HepG2 (cell line): ENCODE results near the gene SLC2A6. TPM values are rescaled to one million over a fixed set of nuclear protein-coding genes. Genes with fewer than 3 reads are reported as not detected.

Source experiments
- polyA plus RNA-seq, 8 experiments: library from polyadenylated mRNA; depleted of rRNA in 3 of 8; stranded (reverse) in 7 of 8; unstranded in 1 of 8; fragments of >200 nt; fragmentation: Illumina TruSeq in 4 of 8; extraction: Trizol in 4 of 8; gene quantifications; 2 replicates each; pipeline versions ENCODE4 v1.2.1 to v1.2.3, GENCODE V29; 2011 to 2016; ENCODE audit warnings: low read depth in 4 of 8, missing spikeins in 1 of 8, mixed read lengths in 1 of 8; ENCODE audit not compliant: insufficient read depth in 1 of 8
- total RNA-seq, 5 experiments: library from RNA; depleted of rRNA; stranded (reverse); fragments of >200 nt; fragmentation: Illumina TruSeq; extraction: Trizol; gene quantifications; 2 replicates each; pipeline ENCODE4 v1.2.3, GENCODE V29; 2016; ENCODE audit warnings: low read depth in 1 of 5

The SLC2A6 gene
- total and polyA plus RNA-seq, 2 of the 13 experiments (the other 11 are each of a cell fraction or from before 2014, with no cell fraction given), result 4.1 to 15.0 TPM

Other genes with a start within 250 kb of the SLC2A6 start
- gene ABO, start 203.9 kb downstream of the SLC2A6 start, total RNA-seq (2016; rRNA removed; fragmentation: Illumina TruSeq; extraction: Trizol), result not detected in 2 replicates
- gene ABO, start 203.9 kb downstream of the SLC2A6 start, polyA plus RNA-seq (2011; rRNA removed), result not detected in 2 replicates
- gene SURF6, start 142.9 kb downstream of the SLC2A6 start, total RNA-seq (2016; rRNA removed; fragmentation: Illumina TruSeq; extraction: Trizol), result 13.3 and 14.7 TPM in 2 replicates
- 5.9 and 7.5 TPM in 2 replicates for gene SURF6, start 142.9 kb downstream of the SLC2A6 start, polyA plus RNA-seq (2011; rRNA removed)
- gene MED22, start 131.0 kb downstream of the SLC2A6 start, total RNA-seq (2016; rRNA removed; fragmentation: Illumina TruSeq; extraction: Trizol), result 19.6 and 22.1 TPM in 2 replicates
- gene MED22, start 131.0 kb downstream of the SLC2A6 start, polyA plus RNA-seq (2011; rRNA removed), result 15.8 and 22.2 TPM in 2 replicates
- 2,938 and 3,359 TPM in 2 replicates for gene RPL7A, start 130.9 kb downstream of the SLC2A6 start, total RNA-seq (2016; rRNA removed; fragmentation: Illumina TruSeq; extraction: Trizol)
- 2,401 and 2,404 TPM in 2 replicates for gene RPL7A, start 130.9 kb downstream of the SLC2A6 start, polyA plus RNA-seq (2011; rRNA removed)
- 10.6 and 17.8 TPM in 2 replicates for gene SURF1, start 122.6 kb downstream of the SLC2A6 start, total RNA-seq (2016; rRNA removed; fragmentation: Illumina TruSeq; extraction: Trizol)
- gene SURF1, start 122.6 kb downstream of the SLC2A6 start, polyA plus RNA-seq (2011; rRNA removed), result 39.2 and 40.7 TPM in 2 replicates
- gene SURF2, start 122.5 kb downstream of the SLC2A6 start, total RNA-seq (2016; rRNA removed; fragmentation: Illumina TruSeq; extraction: Trizol), result 10.3 and 13.6 TPM in 2 replicates
- 6.1 and 6.3 TPM in 2 replicates for gene SURF2, start 122.5 kb downstream of the SLC2A6 start, polyA plus RNA-seq (2011; rRNA removed)
- 135 and 265 TPM in 2 replicates for gene SURF4, start 103.0 kb downstream of the SLC2A6 start, total RNA-seq (2016; rRNA removed; fragmentation: Illumina TruSeq; extraction: Trizol)
- 220 and 224 TPM in 2 replicates for gene SURF4, start 103.0 kb downstream of the SLC2A6 start, polyA plus RNA-seq (2011; rRNA removed)
- 1.1 and 2.2 TPM in 2 replicates for gene STKLD1, start 102.7 kb downstream of the SLC2A6 start, total RNA-seq (2016; rRNA removed; fragmentation: Illumina TruSeq; extraction: Trizol)
- gene STKLD1, start 102.7 kb downstream of the SLC2A6 start, polyA plus RNA-seq (2011; rRNA removed), result 1.5 and 3.8 TPM in 2 replicates
- gene REXO4, start 61.1 kb downstream of the SLC2A6 start, total RNA-seq (2016; rRNA removed; fragmentation: Illumina TruSeq; extraction: Trizol), result 30.4 and 32.9 TPM in 2 replicates
- gene REXO4, start 61.1 kb downstream of the SLC2A6 start, polyA plus RNA-seq (2011; rRNA removed), result 18.5 and 20.2 TPM in 2 replicates
- 0.69 and 0.91 TPM in 2 replicates for gene ADAMTS13, start 56.7 kb downstream of the SLC2A6 start, total RNA-seq (2016; rRNA removed; fragmentation: Illumina TruSeq; extraction: Trizol)
- 4.5 and 5.0 TPM in 2 replicates for gene ADAMTS13, start 56.7 kb downstream of the SLC2A6 start, polyA plus RNA-seq (2011; rRNA removed)
- gene CACFD1, start 19.1 kb downstream of the SLC2A6 start, total RNA-seq (2016; rRNA removed; fragmentation: Illumina TruSeq; extraction: Trizol), result 8.2 and 13.8 TPM in 2 replicates
- gene CACFD1, start 19.1 kb downstream of the SLC2A6 start, polyA plus RNA-seq (2011; rRNA removed), result 14.6 and 21.3 TPM in 2 replicates
- not detected in 2 replicates for gene MYMK, start 45.9 kb upstream of the SLC2A6 start, total RNA-seq (2016; rRNA removed; fragmentation: Illumina TruSeq; extraction: Trizol)
- gene MYMK, start 45.9 kb upstream of the SLC2A6 start, polyA plus RNA-seq (2011; rRNA removed), result not detected in 2 replicates
- 1.0 and 3.8 TPM in 2 replicates for gene ADAMTSL2, start 55.6 kb upstream of the SLC2A6 start, total RNA-seq (2016; rRNA removed; fragmentation: Illumina TruSeq; extraction: Trizol)
- gene ADAMTSL2, start 55.6 kb upstream of the SLC2A6 start, polyA plus RNA-seq (2011; rRNA removed), result 1.8 and 1.9 TPM in 2 replicates
- gene FAM163B, start 130.3 kb upstream of the SLC2A6 start, total RNA-seq (2016; rRNA removed; fragmentation: Illumina TruSeq; extraction: Trizol), result not detected in 2 replicates
- gene FAM163B, start 130.3 kb upstream of the SLC2A6 start, polyA plus RNA-seq (2011; rRNA removed), result not detected in 2 replicates
- gene DBH, start 157.3 kb upstream of the SLC2A6 start, total RNA-seq (2016; rRNA removed; fragmentation: Illumina TruSeq; extraction: Trizol), result not detected in 2 replicates
- gene DBH, start 157.3 kb upstream of the SLC2A6 start, polyA plus RNA-seq (2011; rRNA removed), result not detected in 2 replicates